CD4-positive, CD25-positive, alpha-beta regulatory T cell (primary cell): Measurements from ENCODE around the gene FUT8. TPM values are rescaled to one million over a fixed set of nuclear protein-coding genes. Genes with fewer than 3 reads are reported as not detected.
"Not testable (repeated sequence)": the region's sequence is repeated elsewhere in the genome, so short reads cannot be mapped to it uniquely, and the experiment has no call there.

Source experiments
- ATAC-seq, 2 donors: fragments of 150-1000 bp; cut with Tn5 transposase; one replicate each; pipeline ENCODE4 v1.10.0; 2021; ENCODE audit warnings: low read depth in 2 of 2, moderate number of reproducible peaks in 2 of 2, moderate library complexity in 1 of 2
- DNase-seq, 3 donors: peaks; one replicate each; pipeline versions ENCODE4 v3.0.0 to v3.0.0-alpha.2; 2012 to 2022; ENCODE audit warnings: mixed read lengths in 1 of 3
- H3K27ac ChIP-seq: one replicate; pipeline ENCODE4 v1.7.0; 2013; ENCODE audit warnings: mild to moderate bottlenecking, low read length; ENCODE audit not compliant: insufficient read depth, poor library complexity, severe bottlenecking
- H3K27me3 ChIP-seq: one replicate; pipeline ENCODE4 v1.7.0; 2013; ENCODE audit warnings: low read length; ENCODE audit not compliant: control insufficient read depth, insufficient read depth
- H3K36me3 ChIP-seq: one replicate; pipeline ENCODE4 v1.7.0; 2013; ENCODE audit warnings: mild to moderate bottlenecking, low read length, moderate library complexity; ENCODE audit not compliant: control insufficient read depth, insufficient read depth
- H3K4me1 ChIP-seq: 2 replicates; pipeline ENCODE4 v1.7.0; 2013; ENCODE audit warnings: mild to moderate bottlenecking, low read length; ENCODE audit not compliant: insufficient read depth, control insufficient read depth, poor library complexity, severe bottlenecking
- H3K4me3 ChIP-seq: one replicate; pipeline ENCODE4 v1.7.0; 2013; ENCODE audit warnings: low read depth, mild to moderate bottlenecking, low read length, moderate library complexity
- H3K9me3 ChIP-seq, 2 experiments: 1 replicate in 1 of 2; 2 replicates in 1 of 2; pipeline ENCODE4 v1.7.0; 2013; ENCODE audit warnings: low read length in 2 of 2, mild to moderate bottlenecking in 1 of 2, moderate library complexity in 1 of 2; ENCODE audit not compliant: control insufficient read depth in 2 of 2
- H3K27ac Mint-ChIP-seq, 3 donors: one replicate each; pipeline ENCODE4 v1.8.0; 2020 to 2022; ENCODE audit warnings: mild to moderate bottlenecking in 3 of 3, mixed read lengths in 3 of 3, moderate library complexity in 2 of 3
- H3K27me3 Mint-ChIP-seq: one replicate; pipeline ENCODE4 v1.8.0; 2022; ENCODE audit warnings: mild to moderate bottlenecking, mixed read lengths
- H3K36me3 Mint-ChIP-seq: one replicate; pipeline ENCODE4 v1.8.0; 2020; ENCODE audit warnings: mixed read lengths
- H3K4me1 Mint-ChIP-seq, 4 donors: one replicate each; pipeline ENCODE4 v1.8.0; 2020 to 2022; ENCODE audit warnings: mixed read lengths in 4 of 4, mild to moderate bottlenecking in 1 of 4
- H3K4me3 Mint-ChIP-seq, 4 donors: one replicate each; pipeline ENCODE4 v1.8.0; 2020 to 2022; ENCODE audit warnings: mild to moderate bottlenecking in 4 of 4, mixed read lengths in 4 of 4, moderate library complexity in 3 of 4
- H3K9me3 Mint-ChIP-seq, 7 donors: one replicate each; pipeline ENCODE4 v1.8.0; 2020 to 2022; ENCODE audit warnings: mixed read lengths in 7 of 7, mild to moderate bottlenecking in 3 of 7, moderate library complexity in 2 of 7
- polyA plus RNA-seq, 4 donors: library from polyadenylated mRNA; unstranded; fragments of 300-500 nt; fragmentation: Illumina TruSeq; gene quantifications; one replicate each; pipeline ENCODE4 v1.2.3, GENCODE V29; 2021
- total RNA-seq: library from RNA; stranded (reverse); gene quantifications from one replicate; pipeline ENCODE4 v1.2.3, GENCODE V29; 2022

Gene FUT8
- total and polyA plus RNA-seq, 5 donors from 2014 or later, result 15.3 to 59.2 (median 22.2) TPM

- Histone ChIP-seq H3K9me3 (no peaks in the 10 kb centered on the region), H3K4me3 (no peak overlapping the region), H3K27me3 (no peaks in the 10 kb centered on the region), H3K36me3 (no peaks in the 10 kb centered on the region), H3K4me1 (no peaks in the 10 kb centered on the region), H3K27ac (no peak overlapping the region)
- Mint-ChIP-seq H3K36me3 (peaks cover 27% of the 10 kb centered on the region), H3K27ac (peak overlapping the region in 2 of 3 donors; percentile 17 to 37), H3K9me3 (peaks cover 0 to 9% (median 4%) of the 10 kb centered on the region in 7 donors), H3K27me3 (no peaks in the 10 kb centered on the region), H3K4me3 (no peak overlapping the region), H3K4me1 (peaks cover 27 to 40% (median 30%) of the 10 kb centered on the region in 4 donors)
- ATAC-seq (no peak), DNase-seq (no peak)
These were observed 297.0 kb downstream of the FUT8 start for GRCh38 chr14:65709576-65709975.

DNA sequence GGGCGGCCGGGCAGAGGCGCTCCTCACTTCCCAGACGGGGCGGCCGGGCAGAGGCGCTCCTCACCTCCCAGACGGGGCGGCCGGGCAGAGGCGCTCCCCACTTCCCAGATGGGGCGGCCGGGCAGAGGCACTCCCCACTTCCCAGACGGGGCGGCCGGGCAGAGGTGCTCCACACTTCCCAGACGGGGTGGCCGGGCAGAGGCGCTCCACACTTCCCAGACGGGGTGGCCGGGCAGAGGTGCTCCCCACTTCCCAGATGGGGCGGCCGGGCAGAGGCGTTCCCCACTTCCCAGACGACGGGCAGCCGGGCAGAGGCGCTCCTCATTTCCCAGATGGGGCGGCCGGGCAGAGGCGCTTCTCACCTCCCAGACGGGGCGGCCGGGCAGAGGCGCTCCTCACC, 304.3 kb downstream of the FUT8 start:
- H3K27me3 ChIP-seq, H3K27ac ChIP-seq, H3K27ac Mint-ChIP-seq, H3K27me3 Mint-ChIP-seq, H3K4me3 Mint-ChIP-seq, H3K9me3 ChIP-seq, ATAC-seq, H3K4me3 ChIP-seq, DNase-seq, H3K4me1 ChIP-seq, H3K36me3 ChIP-seq: not testable (repeated sequence)
- peaks cover 0 to 21% (median 7%) of the 10 kb centered on the region in 7 donors for H3K9me3 Mint-ChIP-seq
- H3K36me3 Mint-ChIP-seq, result peaks cover 19% of the 10 kb centered on the region
- H3K4me1 Mint-ChIP-seq, result peaks cover 15 to 33% (median 18%) of the 10 kb centered on the region in 4 donors

GRCh38 chr14:65717384-65717915, 304.9 kb downstream of the FUT8 start:
- Mint-ChIP-seq H3K9me3 (peaks cover 0 to 21% (median 7%) of the 10 kb centered on the region in 7 donors), H3K4me1 (peaks cover 18 to 35% (median 21%) of the 10 kb centered on the region in 4 donors), H3K27ac (peak overlapping the region in 1 of 3 donors; percentile 91), H3K36me3 (peaks cover 23% of the 10 kb centered on the region)
- not testable (repeated sequence) for H3K9me3 ChIP-seq, H3K27me3 Mint-ChIP-seq, H3K4me1 ChIP-seq, H3K36me3 ChIP-seq, H3K4me3 ChIP-seq, H3K27me3 ChIP-seq, ATAC-seq, H3K27ac ChIP-seq, H3K4me3 Mint-ChIP-seq, DNase-seq

DNA sequence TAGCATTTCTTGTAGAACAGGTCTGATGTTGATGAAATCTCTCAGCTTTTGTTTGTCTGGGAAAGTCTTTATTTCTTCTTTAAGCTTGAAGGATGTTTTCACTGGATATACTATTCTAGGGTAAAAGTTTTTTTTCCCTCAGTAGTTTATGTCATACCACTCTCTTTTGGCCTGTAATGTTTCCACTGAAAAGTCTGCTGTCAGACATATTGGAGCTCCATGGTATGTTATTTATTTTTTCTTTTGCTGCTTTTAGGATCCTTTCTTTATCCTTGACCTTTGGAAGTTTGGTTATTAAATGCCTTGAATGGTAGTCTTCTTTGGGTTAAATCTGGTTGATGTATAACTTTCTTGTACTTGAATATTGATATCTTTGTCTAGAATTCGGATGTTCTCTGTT, 306.1 kb downstream of the FUT8 start:
- Mint-ChIP-seq H3K4me3 (no peak overlapping the region), H3K27ac (peak overlapping the region in 1 of 3 donors; percentile 16), H3K27me3 (no peaks in the 10 kb centered on the region), H3K4me1 (peaks cover 20 to 40% (median 30%) of the 10 kb centered on the region in 4 donors), H3K9me3 (peaks cover 0 to 19% (median 7%) of the 10 kb centered on the region in 7 donors), H3K36me3 (peaks cover 24% of the 10 kb centered on the region)
- Histone ChIP-seq H3K36me3 (peaks cover 4% of the 10 kb centered on the region), H3K4me1 (peaks cover 11% of the 10 kb centered on the region), H3K27me3 (no peaks in the 10 kb centered on the region), H3K9me3 (peaks cover 3 to 9% of the 10 kb centered on the region in 2 experiments), H3K27ac (no peak overlapping the region), H3K4me3 (no peak overlapping the region)
- DNase-seq (no peak), ATAC-seq (no peak)

- peaks cover 11% of the 10 kb centered on the region for H3K4me1 ChIP-seq
- peaks cover 9% of the 10 kb centered on the region for H3K36me3 ChIP-seq
- Mint-ChIP-seq H3K27ac (no peak overlapping the region), H3K4me3 (no peak overlapping the region), H3K27me3 (no peaks in the 10 kb centered on the region), H3K9me3 (peaks cover 0 to 12% (median 6%) of the 10 kb centered on the region in 7 donors), H3K4me1 (peaks cover 16 to 38% (median 29%) of the 10 kb centered on the region in 4 donors), H3K36me3 (peaks cover 32% of the 10 kb centered on the region)
- peaks cover 0 to 9% of the 10 kb centered on the region in 2 experiments for H3K9me3 ChIP-seq
- DNase-seq, result no peak
- no peaks in the 10 kb centered on the region for H3K27me3 ChIP-seq
- no peak for ATAC-seq
- no peak overlapping the region for H3K27ac ChIP-seq
- H3K4me3 ChIP-seq, result no peak overlapping the region
These were observed 307.6 kb downstream of the FUT8 start for GRCh38 chr14:65720171-65720570.

- H3K9me3 ChIP-seq, result peaks cover 0 to 9% of the 10 kb centered on the region in 2 experiments
- H3K36me3 ChIP-seq, result peaks cover 12% of the 10 kb centered on the region
- peaks cover 34% of the 10 kb centered on the region for H3K36me3 Mint-ChIP-seq
- ATAC-seq (no peak), DNase-seq (no peak)
- no peak overlapping the region for H3K4me3 Mint-ChIP-seq
- H3K27me3 Mint-ChIP-seq, result no peaks in the 10 kb centered on the region
- H3K27me3 ChIP-seq, result no peaks in the 10 kb centered on the region
- no peak overlapping the region for H3K27ac ChIP-seq
- peaks cover 13 to 38% (median 29%) of the 10 kb centered on the region in 4 donors for H3K4me1 Mint-ChIP-seq
- H3K4me3 ChIP-seq, result no peak overlapping the region
- H3K9me3 Mint-ChIP-seq, result peaks cover 0 to 12% (median 5%) of the 10 kb centered on the region in 7 donors
- H3K4me1 ChIP-seq, result peaks cover 11% of the 10 kb centered on the region
- no peak overlapping the region for H3K27ac Mint-ChIP-seq
These were observed 308.2 kb downstream of the FUT8 start for GRCh38 chr14:65720743-65721142.

- peak in 1 of 3 donors; percentile 51 for DNase-seq
- Mint-ChIP-seq H3K27ac (peak overlapping the region in 2 of 3 donors; percentile 8 to 28), H3K27me3 (no peaks in the 10 kb centered on the region), H3K36me3 (peaks cover 58% of the 10 kb centered on the region), H3K9me3 (peaks cover 0 to 10% (median 5%) of the 10 kb centered on the region in 7 donors), H3K4me3 (peak overlapping the region in 1 of 4 donors; percentile 19), H3K4me1 (peaks cover 16 to 34% (median 29%) of the 10 kb centered on the region in 4 donors)
- no peaks in the 10 kb centered on the region for H3K27me3 ChIP-seq
- peaks cover 20% of the 10 kb centered on the region for H3K36me3 ChIP-seq
- no peak for ATAC-seq
- peaks cover 0 to 3% of the 10 kb centered on the region in 2 experiments for H3K9me3 ChIP-seq
- H3K27ac ChIP-seq, result no peak overlapping the region
- peaks cover 11% of the 10 kb centered on the region for H3K4me1 ChIP-seq
- H3K4me3 ChIP-seq, result peak overlapping the region; percentile 29
These were observed 310.8 kb downstream of the FUT8 start for GRCh38 chr14:65723348-65723747.

DNA sequence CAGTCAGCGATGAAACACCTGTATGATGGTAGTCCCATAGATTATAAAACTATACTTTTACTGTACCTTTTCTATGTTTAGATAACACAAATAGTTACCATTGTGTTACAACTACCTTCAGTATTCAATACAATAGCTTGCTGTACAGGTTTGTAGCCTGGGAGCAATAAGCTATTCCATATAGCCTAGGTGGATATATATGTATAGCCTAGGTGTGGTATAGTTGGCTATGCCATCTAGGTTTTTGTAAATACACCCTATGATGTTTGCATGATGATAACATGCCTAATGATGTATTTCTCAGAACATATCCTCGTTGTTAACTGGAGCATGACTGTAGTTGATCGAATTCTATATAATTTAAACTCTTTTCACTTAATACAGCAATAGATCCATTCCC, 316.1 kb downstream of the FUT8 start:
- no peaks in the 10 kb centered on the region for H3K27me3 ChIP-seq
- no peak for DNase-seq
- Mint-ChIP-seq H3K4me3 (no peak overlapping the region), H3K27ac (no peak overlapping the region), H3K4me1 (peaks cover 7 to 16% (median 13%) of the 10 kb centered on the region in 4 donors), H3K36me3 (peaks cover 50% of the 10 kb centered on the region), H3K27me3 (no peaks in the 10 kb centered on the region), H3K9me3 (peaks cover 0 to 6% (median 0%) of the 10 kb centered on the region in 7 donors)
- no peak for ATAC-seq
- no peak overlapping the region for H3K4me3 ChIP-seq
- H3K36me3 ChIP-seq, result peaks cover 23% of the 10 kb centered on the region
- H3K27ac ChIP-seq, result no peak overlapping the region
- no peaks in the 10 kb centered on the region for H3K9me3 ChIP-seq
- H3K4me1 ChIP-seq, result no peaks in the 10 kb centered on the region
